Endothelial cell of umbilical vein (primary cell): Measurements from ENCODE around the gene FREM1. TPM values are rescaled to one million over a fixed set of nuclear protein-coding genes. Genes with fewer than 3 reads are reported as not detected.

ENCODE experiments used
- BruUV-seq: library from RNA; stranded (reverse); fragments of 400-500 nt; replicated peaks from 2 replicates; lab custom pipeline; 2021; lab: Mats Ljungman, UMichigan
- CTCF ChIA-PET: fragments of 300-600, 350-600 bp; sonication (Branson Sonifier 250); formaldehyde crosslinking; loops from one replicate; lab custom pipeline; 2021; ENCODE audit warnings: antibody characterized with exemption, inconsistent platforms; lab: Charles Lee
- POLR2A ChIA-PET: fragments of 300-600, 350-600 bp; sonication (Branson Sonifier 250); formaldehyde crosslinking; loops from one replicate; lab custom pipeline; 2021; ENCODE audit warnings: antibody characterized with exemption, inconsistent platforms; lab: Charles Lee
- DNase-seq: peaks from one replicate; pipeline ENCODE4 v3.0.0-alpha.2; 2011; ENCODE audit warnings: low read depth, low spot score
- FAIRE-seq: peaks from 2 replicates; lab custom pipeline; 2011; peaks lifted over from hg19 to GRCh38; lab: Jason Lieb, UNC
- H2AFZ ChIP-seq: 2 replicates; pipeline ENCODE4 v1.6.0; 2012; ENCODE audit warnings: low read depth, low read length, control low read depth, inconsistent platforms
- H3K27ac ChIP-seq: 2 replicates; pipeline ENCODE4 v1.5.1; 2011; ENCODE audit warnings: low read depth, mild to moderate bottlenecking, control low read depth, low read length, moderate library complexity; ENCODE audit not compliant: insufficient read depth
- H3K27me3 ChIP-seq, 2 experiments: 2 replicates each; pipeline versions ENCODE4 v1.6.0 to v1.6.1; 2011; ENCODE audit warnings: low read length in 2 of 2, mixed read lengths in 1 of 2; ENCODE audit not compliant: control insufficient read depth in 2 of 2, insufficient read depth in 2 of 2
- H3K36me3 ChIP-seq, 2 experiments: 2 replicates in 1 of 2; 3 replicates in 1 of 2; pipeline ENCODE4 v1.5.1; 2011; ENCODE audit warnings: low read length in 2 of 2, mild to moderate bottlenecking in 1 of 2, moderate library complexity in 1 of 2; ENCODE audit not compliant: control insufficient read depth in 2 of 2, insufficient read depth in 2 of 2; ENCODE audit errors: extremely low read depth in 1 of 2
- H3K4me1 ChIP-seq: 3 replicates; pipeline ENCODE4 v1.5.1; 2011; ENCODE audit warnings: mild to moderate bottlenecking, low read length; ENCODE audit not compliant: control insufficient read depth, insufficient read depth; ENCODE audit errors: extremely low read depth
- H3K4me2 ChIP-seq: 2 replicates; pipeline ENCODE4 v1.6.1; 2011; ENCODE audit warnings: low read length, control low read depth, mixed read lengths; ENCODE audit not compliant: insufficient read depth
- H3K4me3 ChIP-seq, 3 experiments: fragments of 200-600 bp in 1 of 3; sonication (generic), shearing (Covaris generic) in 1 of 3; replicated peaks in 1 of 3; 2 replicates each; pipeline ENCODE4 v1.5.1; 2011 to 2016; ENCODE audit warnings: control low read depth in 3 of 3, low read length in 3 of 3, mild to moderate bottlenecking in 2 of 3, inconsistent platforms in 1 of 3, low read depth in 1 of 3, moderate library complexity in 1 of 3; ENCODE audit not compliant: insufficient read depth in 1 of 3
- H3K79me2 ChIP-seq: 2 replicates; pipeline ENCODE4 v1.6.0; 2012; ENCODE audit warnings: low read length, inconsistent platforms; ENCODE audit not compliant: control insufficient read depth, insufficient read depth
- H3K9ac ChIP-seq: replicated peaks from 2 replicates; pipeline ENCODE3; 2011; ENCODE audit warnings: low read length, control low read depth; ENCODE audit not compliant: insufficient read depth; ENCODE audit errors: extremely low read depth
- H3K9me1 ChIP-seq: replicated peaks from 3 replicates; pipeline ENCODE4 v1.6.0; 2011; ENCODE audit warnings: mild to moderate bottlenecking, low read length; ENCODE audit not compliant: control insufficient read depth, insufficient read depth; ENCODE audit errors: extremely low read depth
- H3K9me3 ChIP-seq: replicated peaks from 2 replicates; pipeline ENCODE4 v1.5.1; 2012; ENCODE audit warnings: low read length, inconsistent platforms; ENCODE audit not compliant: control insufficient read depth, insufficient read depth
- H4K20me1 ChIP-seq: replicated peaks from 2 replicates; pipeline ENCODE3; 2011; ENCODE audit warnings: mild to moderate bottlenecking, low read length; ENCODE audit not compliant: control insufficient read depth, insufficient read depth; ENCODE audit errors: extremely low read depth
- CTCF ChIP-seq, 2 donors: IDR thresholded peaks; 1 replicate in 1 of 2; 2 replicates in 1 of 2; pipeline ENCODE4 v1.5.1; 2011; ENCODE audit warnings: low read length in 2 of 2, mild to moderate bottlenecking in 2 of 2, moderate library complexity in 2 of 2, control low read depth in 1 of 2, inconsistent platforms in 1 of 2, low read depth in 1 of 2; ENCODE audit not compliant: insufficient read depth in 1 of 2; ENCODE audit errors: extremely low read depth in 1 of 2
- EZH2 ChIP-seq: IDR thresholded peaks from 2 replicates; pipeline ENCODE4 v1.6.1; 2012; ENCODE audit warnings: borderline replicate concordance, low read depth, mild to moderate bottlenecking, moderate library complexity, low read length, inconsistent platforms; ENCODE audit not compliant: severe bottlenecking
- FOS ChIP-seq: IDR thresholded peaks from 2 replicates; pipeline ENCODE4 v1.6.1; 2011; ENCODE audit warnings: mild to moderate bottlenecking, low read length, moderate library complexity, borderline replicate concordance; ENCODE audit not compliant: insufficient read depth
- GATA2 ChIP-seq: IDR thresholded peaks from 2 replicates; pipeline ENCODE4 v1.7.0; 2011; ENCODE audit warnings: low read depth, mild to moderate bottlenecking, moderate library complexity, mixed read lengths, low read length; ENCODE audit not compliant: insufficient read length, insufficient read depth
- JUN ChIP-seq: IDR thresholded peaks from 2 replicates; pipeline ENCODE4 v1.6.1; 2011; ENCODE audit warnings: borderline replicate concordance, low read depth; ENCODE audit not compliant: insufficient read length, insufficient read depth
- MAX ChIP-seq: IDR thresholded peaks from 2 replicates; pipeline ENCODE4 v1.6.1; 2011; ENCODE audit not compliant: insufficient read depth, insufficient read length
- MYC ChIP-seq: IDR thresholded peaks from one replicate; pipeline ENCODE4 v1.6.1; 2011; ENCODE audit warnings: mild to moderate bottlenecking, low read depth, low read length
- POLR2A ChIP-seq: IDR thresholded peaks from 2 replicates; pipeline ENCODE4 v1.6.1; 2012; ENCODE audit warnings: low read depth, mild to moderate bottlenecking, control low read depth, low read length
- POLR2AphosphoS5 ChIP-seq: IDR thresholded peaks from 2 replicates; pipeline ENCODE4 v1.6.1; 2012; ENCODE audit warnings: low read depth, mild to moderate bottlenecking, control low read depth, low read length, moderate library complexity; ENCODE audit not compliant: insufficient read depth
- dilution Hi-C: fragments of 300-500 bp; cut with MboI; formaldehyde crosslinking; loops from one replicate; pipeline ENCODE4 v1.15.0; 2019; ENCODE audit warnings: low sequenced_read_pairs; ENCODE audit not compliant: extremely low pct_ligation_motif_present
- intact Hi-C: fragments of 100-400 bp; cut with micrococcal nuclease; formaldehyde crosslinking; loops from one replicate; pipeline ENCODE4 v1.10.0; 2022
- polyA plus RNA-seq, 4 experiments: library from polyadenylated mRNA; depleted of rRNA in 3 of 4; stranded (reverse) in 3 of 4; unstranded in 1 of 4; fragments of >200 nt; gene quantifications; 2 replicates each; pipeline versions ENCODE4 v1.2.1 to v1.2.3, GENCODE V29; 2011 to 2012; ENCODE audit warnings: missing spikeins in 1 of 4
- total RNA-seq: library from RNA; stranded (reverse); gene quantifications from 2 replicates; pipeline ENCODE4 v1.2.3, GENCODE V29; 2021

The FREM1 gene
- total and polyA plus RNA-seq, 2 donors (not counting 3 experiments of a cell fraction or from before 2014, with no cell fraction given): 0.10 to 0.29 TPM

GRCh38 chr9:14868418-14868771 is 41.8 kb downstream of the FREM1 start:
- peaks cover 9% of the 10 kb centered on the region for H3K4me1 ChIP-seq
- peaks cover 0 to 2% of the 10 kb centered on the region in 2 experiments for H3K27me3 ChIP-seq
- H3K4me3 ChIP-seq: no peak overlapping the region
- H3K36me3 ChIP-seq: no peaks in the 10 kb centered on the region
- H2AFZ ChIP-seq: no peak overlapping the region
- FAIRE-seq: no peak
- H3K4me2 ChIP-seq: no peak overlapping the region
- DNase-seq: no peak
- BruUV-seq: no TSS peak
- ChIA-PET CTCF (no interaction called here), POLR2A (no interaction called here)
- no peak overlapping the region for H3K27ac ChIP-seq
- no peaks in the 10 kb centered on the region for H3K9me1 ChIP-seq
- no peaks in the 10 kb centered on the region for H3K9me3 ChIP-seq
- H4K20me1 ChIP-seq: no peaks in the 10 kb centered on the region
- no peak overlapping the region for H3K9ac ChIP-seq
- TF ChIP-seq GATA2 (no peak), CTCF (IDR thresholded peaks at IDR 0.05; ENCODE audit: extremely low read depth in 1 of 2, insufficient read depth in 1 of 2, low read depth in 1 of 2, low read length in 2 of 2) (no peak), MYC (no peak), POLR2AphosphoS5 (no peak), FOS (no peak), JUN (no peak), POLR2A (no peak), EZH2 (no peak), MAX (no peak)
- H3K79me2 ChIP-seq: no peaks in the 10 kb centered on the region
- dilution Hi-C loops (no loop called here), intact Hi-C loops (no loop called here)
